ENCODE measurements around the gene NEK4.

GRCh38 chr3:52714335-52715302 is 56.1 kb downstream of the NEK4 start:
- TF ChIP-seq POLR2AphosphoS5 (IDR thresholded peaks at IDR 0.05; ENCODE audit: low read depth, low read length): no peak
- no peak for TF ChIP-seq POLR2A (IDR thresholded peaks at IDR 0.05; ENCODE audit: low read depth, low read length)
- no peak for TF ChIP-seq TAF1 (IDR thresholded peaks at IDR 0.05; ENCODE audit: low read depth, low read length)
- no peak for TF ChIP-seq SPI1 (IDR thresholded peaks at IDR 0.05; ENCODE audit: low read depth, low read length)

All from GM12891 (cell line).